Stimulated activated CD4-positive, alpha-beta T cell treated with anti-CD3 and anti-CD28 coated beads, Interleukin-1b, Interleukin-23, amount 100 ng/mL, for 48 hours (primary cell): ENCODE results near the gene AKAP8L.
"Not testable (repeated sequence)": the region's sequence is repeated elsewhere in the genome, so short reads cannot be mapped to it uniquely, and the experiment has no call there.

Source experiments
- DNase-seq: peaks from one replicate; pipeline ENCODE4 v3.0.0-alpha.2; 2020

The AKAP8L gene

DNA sequence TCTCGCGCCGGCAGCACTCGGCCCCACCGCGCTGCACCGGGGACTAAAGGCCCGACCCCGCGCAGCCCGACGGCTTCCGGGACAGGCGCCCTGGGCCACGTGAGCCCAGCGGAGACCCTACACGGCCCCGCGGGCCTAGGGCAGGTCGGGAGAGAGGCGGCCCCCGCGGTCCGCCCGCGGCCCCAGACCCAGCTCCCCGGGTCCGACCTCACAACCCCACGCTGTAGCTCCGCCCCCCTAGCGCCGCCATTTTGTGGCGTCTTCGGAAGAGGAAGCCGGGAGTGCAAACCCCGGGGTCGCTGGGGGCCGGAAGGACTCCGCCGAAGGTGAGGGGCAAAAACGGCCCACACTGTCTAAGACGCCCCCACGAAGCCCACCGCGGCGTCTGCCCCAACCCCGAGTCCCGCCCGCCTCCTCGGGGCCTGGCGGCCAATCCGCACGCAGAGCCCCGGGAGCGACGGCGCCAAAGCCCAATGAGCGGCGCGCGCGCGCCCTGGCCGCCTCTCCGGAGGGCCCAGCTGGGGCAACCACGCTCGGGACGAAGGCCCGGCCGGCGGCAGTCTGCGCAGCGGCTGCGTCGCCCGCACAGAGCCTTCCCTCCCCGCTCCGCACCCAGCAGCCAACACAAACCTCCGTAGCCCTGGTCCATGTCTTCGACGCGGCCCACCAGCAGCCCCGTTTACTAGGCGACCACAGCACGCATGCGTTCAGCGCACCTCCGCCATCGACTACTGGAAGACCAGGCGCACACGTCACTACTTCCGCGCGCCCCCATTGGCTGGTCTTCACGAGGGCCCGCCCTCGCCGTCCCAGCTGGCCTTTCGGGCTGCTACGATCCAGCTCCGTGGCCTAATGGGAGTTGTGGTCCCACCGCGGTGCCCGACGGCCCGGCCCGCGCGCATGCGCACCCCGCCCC is 39.4 kb downstream of the AKAP8L start, which contains the start of gene AKAP8:
AKAP8 (minus strand) TSS at position 705 of the 916 bp plus-strand sequence; CDS start at position 649, 56 bp downstream.
- DNase-seq = peak; percentile 98

GRCh38 chr19:15378534-15379082 is 40.2 kb downstream of the AKAP8L start:
- DNase-seq = peak; percentile 64

- no peak for DNase-seq
Measured at GRCh38 chr19:15374796-15375440, 43.9 kb downstream of the AKAP8L start.

DNA sequence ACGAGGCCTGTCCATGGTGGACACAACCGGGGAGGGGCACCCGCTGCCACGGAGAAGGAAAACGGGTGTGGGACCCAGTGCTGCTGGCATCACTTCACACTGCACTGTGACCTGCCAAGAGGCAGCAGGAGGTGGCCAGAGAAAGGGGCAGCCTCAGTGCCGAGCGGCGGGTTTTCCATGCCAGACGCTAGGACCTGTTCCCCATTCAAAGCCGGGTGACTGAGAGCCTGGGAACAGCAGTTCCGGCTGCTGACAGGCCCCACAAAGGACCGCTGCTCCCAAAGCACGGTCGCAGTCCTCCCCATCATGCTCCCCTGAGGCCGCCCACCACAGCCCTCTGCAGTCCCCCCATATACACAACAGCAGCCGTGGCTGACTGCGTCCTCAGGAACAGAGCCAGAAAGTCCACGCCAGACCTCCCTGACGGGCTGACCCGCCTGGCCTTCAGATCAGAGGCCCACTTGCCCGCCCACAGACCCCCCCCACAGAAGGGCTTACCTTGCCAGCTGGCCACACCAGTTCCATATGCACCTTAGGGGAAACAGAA is 44.6 kb downstream of the AKAP8L start:
- DNase-seq = no peak

- DNase-seq = no peak
Measured at GRCh38 chr19:15373644-15374043, 45.1 kb downstream of the AKAP8L start.

DNA sequence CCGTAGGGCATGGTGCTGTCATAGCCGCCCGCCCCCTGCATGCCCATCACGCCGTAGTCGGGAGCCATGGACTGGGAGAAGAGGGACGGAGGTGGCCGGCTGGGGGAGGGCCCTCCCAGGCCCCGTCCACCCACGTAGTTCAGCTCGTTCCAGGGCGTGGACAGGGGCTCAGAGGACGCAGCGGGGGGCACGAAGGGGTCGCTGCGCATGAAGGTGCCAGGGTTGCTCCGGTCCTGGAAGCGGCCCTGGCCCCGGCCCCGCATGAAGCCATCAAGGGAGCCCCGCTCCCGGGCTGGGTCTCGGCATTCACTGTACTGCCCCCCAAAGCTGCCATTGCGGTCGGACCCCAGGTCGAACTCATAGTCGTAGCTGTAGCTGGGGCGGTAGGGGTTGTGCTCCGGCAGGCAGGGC is 45.9 kb downstream of the AKAP8L start:
- no peak for DNase-seq

GRCh38 chr19:15372470-15372869 is 46.3 kb downstream of the AKAP8L start:
- DNase-seq = peak; percentile 36

DNA sequence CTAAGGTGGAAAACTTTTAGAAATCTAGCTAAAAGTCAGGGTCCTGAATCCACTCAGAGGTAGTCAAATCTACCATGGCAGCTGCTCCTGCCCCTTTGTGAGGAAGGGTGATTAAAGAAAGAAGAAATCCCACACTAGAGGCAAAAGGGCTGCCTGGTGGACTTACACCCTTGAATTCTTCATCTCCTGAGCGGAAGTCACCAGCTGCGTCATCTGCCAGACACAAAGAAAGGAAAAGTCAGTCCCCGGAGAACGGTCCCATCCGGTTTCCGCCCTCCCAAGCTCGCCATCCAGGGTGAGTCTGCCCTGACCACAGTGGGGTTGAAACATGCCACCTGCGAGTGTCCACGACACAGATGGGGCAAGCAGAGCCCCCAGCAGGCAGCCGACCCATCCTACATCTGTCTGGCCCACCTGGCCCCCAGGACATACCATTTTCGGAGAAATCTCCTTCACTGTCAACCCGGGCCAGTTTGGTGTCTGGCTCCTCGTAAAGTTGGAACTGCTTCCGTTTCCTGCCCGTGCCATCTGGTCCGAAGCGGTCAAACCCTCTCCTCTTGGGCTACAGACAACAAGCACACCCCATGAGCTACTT is 46.9 kb downstream of the AKAP8L start:
- DNase-seq = no peak

GRCh38 chr19:15371119-15371518 is 47.7 kb downstream of the AKAP8L start:
- no peak for DNase-seq

DNA sequence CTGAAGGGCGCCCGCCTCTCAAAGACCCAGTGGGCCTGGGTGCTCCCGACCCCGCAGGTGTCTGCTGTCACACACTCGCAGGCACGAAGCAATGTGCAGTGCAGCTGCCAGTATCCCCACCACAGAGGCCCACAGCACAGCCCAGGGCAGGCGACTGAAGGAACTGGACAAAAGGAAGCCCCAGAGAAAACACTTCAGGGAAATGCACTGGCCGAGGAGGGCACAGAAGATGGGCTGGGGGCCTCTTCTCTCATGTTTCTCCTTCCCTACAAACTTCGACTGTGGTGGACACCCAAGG is 49.2 kb downstream of the AKAP8L start:
- DNase-seq = no peak

GRCh38 chr19:15368798-15369593 is 49.8 kb downstream of the AKAP8L start:
- no peak for DNase-seq

DNA sequence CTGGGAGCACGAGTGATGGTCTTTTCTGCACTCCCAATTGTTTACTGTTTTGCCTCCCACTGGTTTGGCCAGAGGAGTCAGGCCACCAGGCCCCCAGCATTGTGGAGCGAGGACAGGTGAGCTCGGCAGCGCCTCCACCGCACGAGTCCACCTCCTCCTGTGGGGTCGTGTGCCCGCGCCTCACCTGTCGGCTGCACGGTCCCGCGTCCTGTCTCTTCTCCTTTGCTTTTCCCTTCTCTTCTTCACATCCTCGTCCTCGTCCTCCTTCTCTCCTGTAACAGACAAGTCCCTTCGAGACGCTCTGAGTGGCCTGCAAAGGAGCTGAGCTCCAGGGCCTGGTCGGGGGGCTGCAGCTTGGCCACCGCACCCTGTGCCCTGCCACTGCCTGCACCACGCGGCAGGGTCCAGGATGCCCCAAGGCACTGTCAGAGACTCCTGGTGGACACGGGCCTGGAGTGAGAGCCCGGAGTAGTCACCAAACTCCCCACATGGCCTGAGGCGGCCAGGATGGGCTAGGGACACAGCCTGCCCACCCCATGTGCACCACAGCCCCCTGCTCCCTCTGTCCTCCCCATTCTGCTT is 50.6 kb downstream of the AKAP8L start:
- no peak for DNase-seq

- no peak for DNase-seq
Measured at GRCh38 chr19:15367439-15367838, 51.3 kb downstream of the AKAP8L start.

- DNase-seq = no peak
Measured at GRCh38 chr19:15365264-15365663, 53.5 kb downstream of the AKAP8L start.

DNA sequence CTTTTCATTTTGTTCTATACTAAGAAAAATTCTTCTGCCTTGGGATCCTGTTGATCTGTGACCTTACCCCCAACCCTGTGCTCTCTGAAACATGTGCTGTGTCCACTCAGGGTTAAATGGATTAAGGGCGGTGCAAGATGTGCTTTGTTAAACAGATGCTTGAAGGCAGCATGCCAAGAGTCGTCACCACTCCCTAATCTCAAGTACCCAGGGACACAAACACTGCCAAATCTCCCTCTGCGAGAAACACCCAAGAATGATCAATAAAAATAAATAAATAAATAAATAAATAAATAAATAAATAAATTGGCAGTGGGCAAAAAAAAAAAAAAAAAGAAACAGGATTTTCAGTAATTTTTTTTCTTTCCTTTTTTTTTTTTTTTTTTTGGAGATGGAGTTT is 55.0 kb downstream of the AKAP8L start:
- DNase-seq = not testable (repeated sequence)

GRCh38 chr19:15363048-15363447 is 55.7 kb downstream of the AKAP8L start:
- DNase-seq = not testable (repeated sequence)

DNA sequence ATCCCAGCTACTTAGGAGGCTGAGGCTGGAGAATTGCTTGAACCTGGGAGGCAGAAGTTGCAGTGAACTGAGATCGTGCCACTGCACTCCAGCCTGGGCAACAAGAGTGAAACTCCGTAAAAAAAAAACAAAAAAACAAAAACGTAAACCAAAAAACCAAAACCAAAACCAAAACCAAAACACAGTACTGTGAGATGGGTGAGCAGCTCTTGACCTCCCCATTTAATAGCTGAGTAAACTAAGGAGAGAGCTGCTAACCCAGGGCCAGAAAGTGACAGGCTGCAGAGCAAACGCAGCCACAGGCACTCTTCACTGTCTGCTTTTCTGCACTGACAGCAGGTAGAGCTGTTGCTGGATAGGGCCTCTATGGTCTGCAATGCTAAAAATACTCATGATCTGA is 58.8 kb downstream of the AKAP8L start:
- DNase-seq = not testable (repeated sequence)

- DNase-seq = no peak
Measured at GRCh38 chr19:15358918-15359317, 59.9 kb downstream of the AKAP8L start.

DNA sequence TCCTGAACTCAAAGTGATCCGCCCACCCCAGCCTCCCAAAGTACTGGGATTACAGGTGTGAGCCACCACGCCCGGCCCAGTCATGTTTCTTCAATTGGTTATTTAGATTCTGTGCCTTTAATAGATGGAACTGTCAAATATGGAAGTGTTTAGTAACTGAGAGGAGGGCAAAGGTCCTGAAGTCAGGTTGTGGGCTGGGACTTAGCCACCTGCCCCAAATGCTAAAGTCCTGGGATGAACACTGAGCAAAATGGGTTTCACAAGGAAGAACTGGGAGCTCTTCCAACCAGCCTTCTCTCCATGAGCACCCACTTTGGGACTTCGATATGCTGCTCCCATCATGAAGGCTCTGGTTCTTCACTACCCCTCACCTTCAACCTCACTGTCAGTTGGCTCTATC is 60.9 kb downstream of the AKAP8L start:
- DNase-seq = no peak

- no peak for DNase-seq
Measured at GRCh38 chr19:15354566-15355296, 64.1 kb downstream of the AKAP8L start.

GRCh38 chr19:15353908-15354307 is 64.9 kb downstream of the AKAP8L start:
- no peak for DNase-seq
